ENCODE data around the gene NPIPB2. TPM values are rescaled to one million over a fixed set of nuclear protein-coding genes. Genes with fewer than 3 reads are reported as not detected.
A peak's percentile ranks its signal among the peaks of the same experiment; 100 is the strongest.

Gene NPIPB2
- total and polyA plus RNA-seq, 2 donors (not counting 1 experiment from before 2014, with no cell fraction given), result 5.4 to 38.1 TPM

- Histone ChIP-seq H3K4me2 (replicated peaks; ENCODE audit: low read depth, low read length, poor library complexity, severe bottlenecking) (peak overlapping the region; percentile 93), H4K20me1 (ENCODE audit: control insufficient read depth, insufficient read depth, low read length, poor library complexity, severe bottlenecking) (peaks cover 48% of the 10 kb centered on the region), H3K9me3 (ENCODE audit: control extremely low read depth in 1 of 3, control insufficient read depth in 2 of 3, insufficient read depth in 1 of 3, low read length in 2 of 3) (no peaks in the 10 kb centered on the region), H3K4me1 (ENCODE audit: control insufficient read depth in 2 of 2, insufficient read depth in 2 of 2, low read length in 2 of 2) (peaks cover 34 to 39% of the 10 kb centered on the region in 2 donors), H3K27me3 (replicated peaks in 1 of 4; ENCODE audit: control extremely low read depth in 1 of 4, control insufficient read depth in 3 of 4, insufficient read depth in 4 of 4, low read length in 3 of 4) (no peaks in the 10 kb centered on the region), H3K4me3 (ENCODE audit: control extremely low read depth in 1 of 5, extremely low read depth in 1 of 5, insufficient read depth in 1 of 5, low read depth in 2 of 5, low read length in 4 of 5) (peak overlapping the region; percentile 56 to 78 (median 71)), H3K27ac (ENCODE audit: low read length in 2 of 2) (peak overlapping the region in 1 of 2 donors; percentile 82), H2AFZ (ENCODE audit: insufficient read depth, low read depth, low read length, poor library complexity, severe bottlenecking) (no peak overlapping the region), H3K9ac (ENCODE audit: low read length) (peak overlapping the region; percentile 76), H3K79me2 (ENCODE audit: control insufficient read depth, insufficient read depth, low read length) (peaks cover 65% of the 10 kb centered on the region), H3K36me3 (replicated peaks in 1 of 2; ENCODE audit: control extremely low read depth in 1 of 2, control insufficient read depth in 1 of 2, extremely low read depth in 1 of 2, insufficient read depth in 2 of 2, low read length in 1 of 2) (no peaks in the 10 kb centered on the region)
- DNase-seq (peak; percentile 45), ATAC-seq (ENCODE audit: low read depth) (no peak)
- 52% methylated on average over 9 of the region's 12 CpGs for WGBS (ENCODE audit: insufficient coverage)
- Mint-ChIP-seq H3K4me3 (peak overlapping the region; percentile 91), H3K9me3 (ENCODE audit: insufficient read depth) (no peaks in the 10 kb centered on the region), H3K27me3 (peaks cover 1% of the 10 kb centered on the region), H3K27ac (peak overlapping the region; percentile 90), H3K4me1 (peaks cover 48% of the 10 kb centered on the region)
- CTCF ChIA-PET, result interaction anchor here (1.2 to 1.6 kb wide), 2 partner anchors 62 to 154 kb away, joined by 3 to 10 read pairs; partner anchors contain the start of gene RSL1D1
- TF ChIP-seq EZH2 (IDR thresholded peaks at IDR 0.05; ENCODE audit: borderline replicate concordance, insufficient read depth, low read depth, low read length, poor library complexity, severe bottlenecking) (no peak), CTCF (IDR thresholded peaks at IDR 0.05) (no peak)
- intact Hi-C loops (cut with micrococcal nuclease), result loop anchor here (2.0 to 10.0 kb wide), 2 partner anchors 63 to 659 kb away; partner anchors contain the start of genes SNX29 and SOCS1
- POLR2A ChIA-PET, result interaction anchor here (0.6 kb wide), 1 partner anchor 297 kb away, joined by 3 read pairs; no protein-coding TSS in a partner anchor
Measured at GRCh38 chr16:11913425-11914079, 28.3 kb downstream of the NPIPB2 start.
